UCSD-AML1 (cell line): ENCODE results near the gene LKAAEAR1.
"Not testable (repeated sequence)": the region's sequence is repeated elsewhere in the genome, so short reads cannot be mapped to it uniquely, and the experiment has no call there.

Experiments
- DNase-seq: peaks from one replicate; lab custom pipeline; 2025; ENCODE audit not compliant: unreplicated experiment; lab: John Stamatoyannopoulos, UW

LKAAEAR1 gene

GRCh38 chr20:64083804-64084684 lies at the start of gene LKAAEAR1:
LKAAEAR1 (minus strand) TSS chr20:64084398; CDS start chr20:64084219, 179 bp downstream.
- no peak for DNase-seq

- peak; percentile 34 for DNase-seq
Measured at GRCh38 chr20:64131406-64131805, 47.2 kb upstream of the LKAAEAR1 start.

- DNase-seq = no peak
Measured at GRCh38 chr20:64130876-64131275, 46.7 kb upstream of the LKAAEAR1 start.

GRCh38 chr20:64130271-64130670 lies 46.1 kb upstream of the LKAAEAR1 start:
- no peak for DNase-seq

- DNase-seq = no peak
Measured at GRCh38 chr20:64129146-64129782, 45.1 kb upstream of the LKAAEAR1 start.

- not testable (repeated sequence) for DNase-seq
Measured at GRCh38 chr20:64123517-64123916, 39.3 kb upstream of the LKAAEAR1 start.

- not testable (repeated sequence) for DNase-seq
Measured at GRCh38 chr20:64122927-64123326, 38.7 kb upstream of the LKAAEAR1 start.

GRCh38 chr20:64121586-64121985 lies 37.4 kb upstream of the LKAAEAR1 start:
- DNase-seq = no peak

GRCh38 chr20:64119681-64120341 lies 35.6 kb upstream of the LKAAEAR1 start:
- DNase-seq = no peak

- no peak for DNase-seq
Measured at GRCh38 chr20:64119301-64119680, 35.1 kb upstream of the LKAAEAR1 start.

- not testable (repeated sequence) for DNase-seq
Measured at GRCh38 chr20:64117432-64117777, 33.2 kb upstream of the LKAAEAR1 start.

- DNase-seq = no peak
Measured at GRCh38 chr20:64116541-64117431, 32.6 kb upstream of the LKAAEAR1 start.

- DNase-seq = no peak
Measured at GRCh38 chr20:64116016-64116415, 31.8 kb upstream of the LKAAEAR1 start.

GRCh38 chr20:64115171-64115911 lies 31.1 kb upstream of the LKAAEAR1 start:
- DNase-seq = no peak

GRCh38 chr20:64114356-64114971 lies 30.3 kb upstream of the LKAAEAR1 start:
- DNase-seq = no peak

GRCh38 chr20:64113796-64114355 lies 29.7 kb upstream of the LKAAEAR1 start:
- no peak for DNase-seq

GRCh38 chr20:64113444-64113775 lies 29.2 kb upstream of the LKAAEAR1 start:
- DNase-seq = no peak

GRCh38 chr20:64112691-64113443 lies 28.7 kb upstream of the LKAAEAR1 start:
- no peak for DNase-seq
